ENCODE results near the gene POLR2M. TPM values are rescaled to one million over a fixed set of nuclear protein-coding genes. Genes with fewer than 3 reads are reported as not detected.

POLR2M gene
- total and polyA plus RNA-seq, 2 donors (not counting 3 experiments of a cell fraction or from before 2014, with no cell fraction given): 38.4 to 42.5 TPM

DNA sequence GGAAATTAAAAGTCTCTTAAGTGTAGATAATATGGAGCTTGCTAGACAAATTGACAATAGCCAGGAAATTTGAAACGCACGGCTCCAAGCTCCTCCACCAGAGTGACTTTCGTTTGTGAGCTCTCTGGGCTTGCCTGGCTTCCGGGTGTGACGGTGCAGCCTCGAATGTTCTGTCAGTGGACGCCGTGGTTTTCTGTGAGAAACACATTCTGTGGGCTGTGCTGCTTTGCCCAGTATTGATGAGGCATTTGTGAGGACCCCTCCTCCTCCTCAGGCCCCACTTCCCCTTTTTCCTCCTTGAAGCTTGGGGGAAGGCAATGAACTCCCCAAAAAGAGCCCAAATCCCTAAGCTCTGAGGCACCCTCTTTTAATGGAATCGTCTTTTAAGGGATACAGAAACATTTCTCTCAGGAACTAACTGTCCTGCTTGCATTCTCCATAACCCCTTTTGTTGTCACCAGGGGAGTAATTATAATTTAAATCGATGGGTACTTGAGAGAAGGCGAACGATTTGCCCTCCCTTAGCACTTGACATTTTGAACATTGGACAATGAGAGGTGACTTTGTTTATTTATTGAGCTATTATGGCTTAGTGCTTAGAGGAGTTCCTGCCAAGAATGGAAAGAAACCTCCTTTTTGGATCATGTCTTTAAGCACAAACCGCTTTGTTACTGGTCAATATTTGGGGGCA, 40.8 kb downstream of the POLR2M start:
- no peaks in the 10 kb centered on the region for H3K9me1 ChIP-seq (replicated peaks; ENCODE audit: control insufficient read depth, extremely low read depth, insufficient read depth, low read length)
- no peak overlapping the region for H2AFZ ChIP-seq (ENCODE audit: low read depth, low read length)
- POLR2A ChIA-PET: no interaction called here
- no peak for DNase-seq (ENCODE audit: low read depth, low spot score)
- no peak overlapping the region for H3K27ac ChIP-seq (ENCODE audit: insufficient read depth, low read depth, low read length)
- FAIRE-seq: no peak
- no TSS peak for BruUV-seq (replicated peaks)
- H3K79me2 ChIP-seq (ENCODE audit: control insufficient read depth, insufficient read depth, low read length): no peaks in the 10 kb centered on the region
- dilution Hi-C loops (cut with MboI; ENCODE audit: extremely low pct_ligation_motif_present, low sequenced_read_pairs) (no loop called here), intact Hi-C loops (cut with micrococcal nuclease) (no loop called here)
- H3K27me3 ChIP-seq (ENCODE audit: control insufficient read depth in 2 of 2, insufficient read depth in 2 of 2, low read length in 2 of 2): no peaks in the 10 kb centered on the region
- no peaks in the 10 kb centered on the region for H3K4me1 ChIP-seq (ENCODE audit: control insufficient read depth, extremely low read depth, insufficient read depth, low read length)
- no peak overlapping the region for H3K9ac ChIP-seq (replicated peaks; ENCODE audit: extremely low read depth, insufficient read depth, low read length)
- H4K20me1 ChIP-seq (replicated peaks; ENCODE audit: control insufficient read depth, extremely low read depth, insufficient read depth, low read length): no peaks in the 10 kb centered on the region
- H3K36me3 ChIP-seq (ENCODE audit: control insufficient read depth in 2 of 2, extremely low read depth in 1 of 2, insufficient read depth in 2 of 2, low read length in 2 of 2): no peaks in the 10 kb centered on the region
- no peak overlapping the region for H3K4me3 ChIP-seq (replicated peaks in 1 of 3; ENCODE audit: insufficient read depth in 1 of 3, low read depth in 1 of 3, low read length in 3 of 3)
- CTCF ChIA-PET: interaction anchor here (0.8 to 15.0 kb wide), 7 partner anchors 12 to 330 kb away, joined by 3 to 714 read pairs (median 7); partner anchors contain the start of gene ALDH1A2
- no peak overlapping the region for H3K4me2 ChIP-seq (ENCODE audit: insufficient read depth, low read length)
- TF ChIP-seq GATA2 (IDR thresholded peaks at IDR 0.05; ENCODE audit: insufficient read depth, insufficient read length, low read depth, low read length) (no peak), MAX (IDR thresholded peaks at IDR 0.05; ENCODE audit: insufficient read depth, insufficient read length) (no peak), MYC (IDR thresholded peaks at IDR 0.05; ENCODE audit: low read depth, low read length) (no peak), POLR2AphosphoS5 (IDR thresholded peaks at IDR 0.05; ENCODE audit: insufficient read depth, low read depth, low read length) (no peak), EZH2 (IDR thresholded peaks at IDR 0.05; ENCODE audit: borderline replicate concordance, low read depth, low read length, severe bottlenecking) (no peak), JUN (IDR thresholded peaks at IDR 0.05; ENCODE audit: borderline replicate concordance, insufficient read depth, insufficient read length, low read depth) (no peak), FOS (IDR thresholded peaks at IDR 0.05; ENCODE audit: borderline replicate concordance, insufficient read depth, low read length) (no peak), CTCF (IDR thresholded peaks at IDR 0.05; ENCODE audit: extremely low read depth in 1 of 2, insufficient read depth in 1 of 2, low read depth in 1 of 2, low read length in 2 of 2) (no peak), POLR2A (IDR thresholded peaks at IDR 0.05; ENCODE audit: low read depth, low read length) (no peak)
- no peaks in the 10 kb centered on the region for H3K9me3 ChIP-seq (replicated peaks; ENCODE audit: control insufficient read depth, insufficient read depth, low read length)
